Breast epithelium (tissue), 4 donors: Measurements from ENCODE around the gene ACAD11. TPM values are rescaled to one million over a fixed set of nuclear protein-coding genes. Genes with fewer than 3 reads are reported as not detected.

ENCODE experiments used
- DNase-seq, 2 donors: peaks; one replicate each; pipeline ENCODE4 v3.0.0-alpha.2; 2019; ENCODE audit warnings: low spot score in 2 of 2
- H3K27ac ChIP-seq, 2 donors: fragments of 200-600 bp; sonication (generic) in 1 of 2; one replicate each; pipeline ENCODE4 v1.5.1; 2016 to 2019; ENCODE audit warnings: mild to moderate bottlenecking in 1 of 2
- H3K27me3 ChIP-seq, 2 donors: fragments of 200-600 bp; sonication (generic) in 1 of 2; one replicate each; pipeline versions ENCODE4 v1.5.1 to v1.6.0; 2017 to 2019; ENCODE audit warnings: control low read depth in 1 of 2, mild to moderate bottlenecking in 1 of 2
- H3K36me3 ChIP-seq: fragments of 200-600 bp; one replicate; pipeline ENCODE4 v1.5.1; 2019
- H3K4me1 ChIP-seq, 2 donors: fragments of 200-600 bp; sonication (generic); one replicate each; pipeline ENCODE4 v1.5.1; 2016 to 2019; ENCODE audit warnings: control low read depth in 1 of 2
- H3K4me3 ChIP-seq, 3 donors: fragments of 200-600 bp; sonication (generic); 1 replicate in 2 of 3; 2 replicates in 1 of 3; pipeline ENCODE4 v1.5.1; 2016 to 2019; ENCODE audit warnings: mild to moderate bottlenecking in 3 of 3, moderate library complexity in 2 of 3
- H3K9me3 ChIP-seq, 2 donors: fragments of 200-600 bp; sonication (generic) in 1 of 2; one replicate each; pipeline ENCODE4 v1.5.1; 2016 to 2019; ENCODE audit warnings: control low read depth in 1 of 2
- CTCF ChIP-seq, 3 donors: fragments of 450-650 bp; IDR thresholded peaks; one replicate each; pipeline ENCODE4 v1.5.1; 2016 to 2017; ENCODE audit warnings: antibody characterized with exemption in 3 of 3, mild to moderate bottlenecking in 3 of 3, moderate library complexity in 3 of 3
- POLR2A ChIP-seq: fragments of 450-650 bp; IDR thresholded peaks from one replicate; pipeline ENCODE4 v1.6.1; 2016; ENCODE audit warnings: antibody characterized with exemption, mild to moderate bottlenecking, moderate library complexity
- POLR2AphosphoS5 ChIP-seq, 3 donors: sonication (generic); formaldehyde crosslinking; IDR thresholded peaks; one replicate each; pipeline ENCODE4 v1.6.1; 2017; ENCODE audit warnings: antibody characterized with exemption in 3 of 3
- intact Hi-C: fragments of 100-400 bp; cut with DNase I; formaldehyde crosslinking; loops from one replicate; pipeline ENCODE4 v1.15.1; 2023; ENCODE audit warnings: low total_unique reads
- total RNA-seq, 3 donors: library from RNA; depleted of rRNA; stranded (reverse); fragments of >200 nt; gene quantifications; one replicate each; pipeline ENCODE4 v1.1.0, GENCODE V29; 2016

The ACAD11 gene
- total RNA-seq, 3 donors from 2014 or later = 30.4 to 52.0 (median 40.3) TPM

GRCh38 chr3:132539681-132540080, 119.9 kb downstream of the ACAD11 start:
- TF ChIP-seq CTCF (IDR thresholded peaks at IDR 0.05) (no peak), POLR2A (no peak), POLR2AphosphoS5 (IDR thresholded peaks at IDR 0.05) (no peak)
- H3K27me3 ChIP-seq = no peaks in the 10 kb centered on the region
- H3K4me1 ChIP-seq = no peaks in the 10 kb centered on the region
- H3K9me3 ChIP-seq = no peaks in the 10 kb centered on the region
- intact Hi-C loops = loop anchor here (10.0 kb wide), 1 partner anchor 55 kb away; the partner anchor contains the start of gene ACKR4
- no peaks in the 10 kb centered on the region for H3K36me3 ChIP-seq
- no peak for DNase-seq
- no peak overlapping the region for H3K27ac ChIP-seq
- no peak overlapping the region for H3K4me3 ChIP-seq

GRCh38 chr3:132538072-132538471, 121.5 kb downstream of the ACAD11 start:
- intact Hi-C loops = no loop called here
- no peak for TF ChIP-seq CTCF (IDR thresholded peaks at IDR 0.05)
- TF ChIP-seq POLR2AphosphoS5 (IDR thresholded peaks at IDR 0.05) = no peak
- TF ChIP-seq POLR2A = no peak

GRCh38 chr3:132537297-132537696, 122.3 kb downstream of the ACAD11 start:
- Histone ChIP-seq H3K36me3 (no peaks in the 10 kb centered on the region), H3K27me3 (no peaks in the 10 kb centered on the region), H3K4me3 (no peak overlapping the region), H3K4me1 (no peaks in the 10 kb centered on the region), H3K9me3 (no peaks in the 10 kb centered on the region), H3K27ac (no peak overlapping the region)
- intact Hi-C loops = no loop called here
- TF ChIP-seq CTCF (IDR thresholded peaks at IDR 0.05) (no peak), POLR2A (no peak), POLR2AphosphoS5 (IDR thresholded peaks at IDR 0.05) (no peak)
- DNase-seq = no peak

More at GRCh38 chr3:132538072-132538471, 121.5 kb downstream of the ACAD11 start:
- Histone ChIP-seq H3K36me3 (no peaks in the 10 kb centered on the region), H3K27ac (no peak overlapping the region), H3K9me3 (no peaks in the 10 kb centered on the region), H3K4me1 (no peaks in the 10 kb centered on the region), H3K4me3 (no peak overlapping the region), H3K27me3 (no peaks in the 10 kb centered on the region)
- no peak for DNase-seq

GRCh38 chr3:132536442-132537153, 123.0 kb downstream of the ACAD11 start:
- intact Hi-C loops = no loop called here
- H3K27me3 ChIP-seq = no peaks in the 10 kb centered on the region
- H3K36me3 ChIP-seq = no peaks in the 10 kb centered on the region

More at GRCh38 chr3:132536442-132537153, 123.0 kb downstream of the ACAD11 start:
- TF ChIP-seq POLR2A (no peak), POLR2AphosphoS5 (IDR thresholded peaks at IDR 0.05) (no peak), CTCF (IDR thresholded peaks at IDR 0.05) (no peak)
- Histone ChIP-seq H3K4me3 (no peak overlapping the region), H3K9me3 (no peaks in the 10 kb centered on the region), H3K27ac (peak overlapping the region in 1 of 2 donors; percentile 9), H3K4me1 (no peaks in the 10 kb centered on the region)
- no peak for DNase-seq
